ENCODE results near the gene FGGY.

DNA sequence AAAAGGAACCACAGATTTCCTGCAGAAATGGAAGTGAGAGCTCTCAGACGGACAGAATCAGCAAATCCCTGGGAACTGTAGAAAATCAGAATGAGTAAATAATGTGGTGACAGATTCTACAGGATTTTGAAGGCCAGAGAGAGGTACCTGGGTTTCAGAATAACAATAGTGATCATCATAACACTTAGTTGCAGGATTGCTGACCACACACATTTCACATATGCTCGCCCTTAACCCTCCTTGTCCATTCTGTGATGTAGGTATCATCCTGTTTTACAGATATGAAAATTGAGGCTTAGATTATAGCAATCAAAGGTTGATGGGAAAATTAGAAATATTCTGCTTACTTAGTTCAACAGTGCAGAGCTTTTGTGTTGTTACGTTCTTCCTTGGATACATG is 419.9 kb downstream of the FGGY start:
- no peak for TF ChIP-seq POLR2A (IDR thresholded peaks at IDR 0.05)
- TF ChIP-seq, protein P1, sequence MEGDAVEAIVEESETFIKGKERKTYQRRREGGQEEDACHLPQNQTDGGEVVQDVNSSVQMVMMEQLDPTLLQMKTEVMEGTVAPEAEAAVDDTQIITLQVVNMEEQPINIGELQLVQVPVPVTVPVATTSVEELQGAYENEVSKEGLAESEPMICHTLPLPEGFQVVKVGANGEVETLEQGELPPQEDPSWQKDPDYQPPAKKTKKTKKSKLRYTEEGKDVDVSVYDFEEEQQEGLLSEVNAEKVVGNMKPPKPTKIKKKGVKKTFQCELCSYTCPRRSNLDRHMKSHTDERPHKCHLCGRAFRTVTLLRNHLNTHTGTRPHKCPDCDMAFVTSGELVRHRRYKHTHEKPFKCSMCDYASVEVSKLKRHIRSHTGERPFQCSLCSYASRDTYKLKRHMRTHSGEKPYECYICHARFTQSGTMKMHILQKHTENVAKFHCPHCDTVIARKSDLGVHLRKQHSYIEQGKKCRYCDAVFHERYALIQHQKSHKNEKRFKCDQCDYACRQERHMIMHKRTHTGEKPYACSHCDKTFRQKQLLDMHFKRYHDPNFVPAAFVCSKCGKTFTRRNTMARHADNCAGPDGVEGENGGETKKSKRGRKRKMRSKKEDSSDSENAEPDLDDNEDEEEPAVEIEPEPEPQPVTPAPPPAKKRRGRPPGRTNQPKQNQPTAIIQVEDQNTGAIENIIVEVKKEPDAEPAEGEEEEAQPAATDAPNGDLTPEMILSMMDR (IDR thresholded peaks at IDR 0.05 in 4 of 5, conservative IDR thresholded peaks at IDR 0.05 in 1 of 5) = no peak
